Large intestine (tissue), 3 donors: ENCODE measurements around the gene MED12L. TPM values are rescaled to one million over a fixed set of nuclear protein-coding genes. Genes with fewer than 3 reads are reported as not detected.
A peak's percentile ranks its signal among the peaks of the same experiment; 100 is the strongest.
"Not testable (repeated sequence)": the region's sequence is repeated elsewhere in the genome, so short reads cannot be mapped to it uniquely, and the experiment has no call there.

Experiments
- DNase-seq, 2 donors: peaks; one replicate each; pipeline versions ENCODE4 v3.0.0 to v3.0.0-alpha.2; 2013
- H3K27ac ChIP-seq: one replicate; pipeline ENCODE4 v1.5.1; 2013; ENCODE audit warnings: low read length
- H3K27me3 ChIP-seq: 2 replicates; pipeline ENCODE4 v1.6.1; 2013; ENCODE audit warnings: low read length; ENCODE audit not compliant: control insufficient read depth, insufficient read depth
- H3K36me3 ChIP-seq: 2 replicates; pipeline ENCODE4 v1.6.1; 2013; ENCODE audit warnings: low read length; ENCODE audit not compliant: control insufficient read depth, insufficient read depth
- H3K4me1 ChIP-seq: one replicate; pipeline ENCODE4 v1.6.1; 2013; ENCODE audit warnings: low read length; ENCODE audit not compliant: control insufficient read depth, insufficient read depth
- H3K4me3 ChIP-seq: one replicate; pipeline ENCODE4 v1.5.1; 2013; ENCODE audit warnings: low read length
- H3K9me3 ChIP-seq: one replicate; pipeline ENCODE4 v1.6.1; 2013; ENCODE audit warnings: mild to moderate bottlenecking, low read depth, low read length, moderate library complexity; ENCODE audit not compliant: control insufficient read depth
- WGBS: methylation state at CpG from one replicate; pipeline ENCODE4 v1.1.5; 2013; ENCODE audit warnings: low lambda C conversion rate; ENCODE audit not compliant: insufficient coverage; 5-methylcytosine and 5-hydroxymethylcytosine counted together
- polyA plus RNA-seq: library from polyadenylated mRNA; unstranded; fragments of 120-200 nt; gene quantifications from one replicate; pipeline ENCODE4 v1.2.1, GENCODE V29; 2013

Gene MED12L
- polyA plus RNA-seq, 1 donor, result 5.4 TPM

GRCh38 chr3:151225040-151225975 lies 139.8 kb downstream of the MED12L start:
- no peak for DNase-seq
- H3K36me3 ChIP-seq, result no peaks in the 10 kb centered on the region
- no peak overlapping the region for H3K27ac ChIP-seq
- no peaks in the 10 kb centered on the region for H3K9me3 ChIP-seq
- WGBS, result 100% methylated on average over 2 of the region's 9 CpGs
- H3K4me1 ChIP-seq, result peaks cover 4% of the 10 kb centered on the region
- no peak overlapping the region for H3K4me3 ChIP-seq
- no peaks in the 10 kb centered on the region for H3K27me3 ChIP-seq

- H3K9me3 ChIP-seq, result no peaks in the 10 kb centered on the region
- no peaks in the 10 kb centered on the region for H3K27me3 ChIP-seq
- no peak for DNase-seq
- H3K27ac ChIP-seq, result no peak overlapping the region
- H3K4me1 ChIP-seq, result peaks cover 4% of the 10 kb centered on the region
- no peak overlapping the region for H3K4me3 ChIP-seq
- no peaks in the 10 kb centered on the region for H3K36me3 ChIP-seq
- WGBS, result no CpG with 5 or more reads among the region's 4 CpGs
These were observed 140.7 kb downstream of the MED12L start for GRCh38 chr3:151226088-151226563.

GRCh38 chr3:151226825-151227224 lies 141.4 kb downstream of the MED12L start:
- Histone ChIP-seq H3K4me3 (no peak overlapping the region), H3K27me3 (no peaks in the 10 kb centered on the region), H3K4me1 (peaks cover 4% of the 10 kb centered on the region), H3K36me3 (no peaks in the 10 kb centered on the region), H3K9me3 (no peaks in the 10 kb centered on the region), H3K27ac (no peak overlapping the region)
- no peak for DNase-seq
- WGBS, result no CpG with 5 or more reads among the region's 5 CpGs

- no CpG with 5 or more reads among the region's 6 CpGs for WGBS
- no peak overlapping the region for H3K27ac ChIP-seq
- no peak for DNase-seq
- no peaks in the 10 kb centered on the region for H3K9me3 ChIP-seq
- H3K36me3 ChIP-seq, result no peaks in the 10 kb centered on the region
- H3K4me1 ChIP-seq, result peaks cover 4% of the 10 kb centered on the region
- H3K27me3 ChIP-seq, result no peaks in the 10 kb centered on the region
- H3K4me3 ChIP-seq, result no peak overlapping the region
These were observed 141.9 kb downstream of the MED12L start for GRCh38 chr3:151227266-151227806.

GRCh38 chr3:151227807-151228665 lies 142.6 kb downstream of the MED12L start:
- Histone ChIP-seq H3K4me3 (no peak overlapping the region), H3K27ac (no peak overlapping the region), H3K27me3 (no peaks in the 10 kb centered on the region), H3K4me1 (peaks cover 4% of the 10 kb centered on the region), H3K9me3 (no peaks in the 10 kb centered on the region), H3K36me3 (no peaks in the 10 kb centered on the region)
- DNase-seq, result peak; percentile 63 to 73
- no CpG with 5 or more reads among the region's 9 CpGs for whole genome bisulfite sequencing

GRCh38 chr3:151228666-151229040 lies 143.2 kb downstream of the MED12L start:
- H3K9me3 ChIP-seq, result no peaks in the 10 kb centered on the region
- H3K27ac ChIP-seq, result no peak overlapping the region
- no peaks in the 10 kb centered on the region for H3K36me3 ChIP-seq
- no CpG with 5 or more reads among the region's 1 CpG for WGBS
- no peak overlapping the region for H3K4me3 ChIP-seq
- H3K27me3 ChIP-seq, result no peaks in the 10 kb centered on the region
- peaks cover 4% of the 10 kb centered on the region for H3K4me1 ChIP-seq
- DNase-seq, result no peak

GRCh38 chr3:151230646-151231045 lies 145.2 kb downstream of the MED12L start:
- peaks cover 4% of the 10 kb centered on the region for H3K4me1 ChIP-seq
- DNase-seq, result peak in 1 of 2 donors; percentile 37
- no peak overlapping the region for H3K4me3 ChIP-seq
- H3K27me3 ChIP-seq, result no peaks in the 10 kb centered on the region
- H3K9me3 ChIP-seq, result no peaks in the 10 kb centered on the region
- no peaks in the 10 kb centered on the region for H3K36me3 ChIP-seq
- no peak overlapping the region for H3K27ac ChIP-seq
- WGBS, result 58% methylated on average over 4 of the region's 4 CpGs

- not testable (repeated sequence) for H3K9me3 ChIP-seq, H3K27me3 ChIP-seq, DNase-seq, H3K36me3 ChIP-seq, H3K27ac ChIP-seq, H3K4me1 ChIP-seq, H3K4me3 ChIP-seq
These were observed 146.9 kb downstream of the MED12L start for GRCh38 chr3:151232403-151232802.

- Histone ChIP-seq H3K27me3 (no peaks in the 10 kb centered on the region), H3K9me3 (no peaks in the 10 kb centered on the region), H3K4me3 (no peak overlapping the region), H3K27ac (no peak overlapping the region), H3K36me3 (no peaks in the 10 kb centered on the region), H3K4me1 (no peaks in the 10 kb centered on the region)
- no CpG with 5 or more reads among the region's 4 CpGs for WGBS
- DNase-seq, result no peak
These were observed 147.5 kb downstream of the MED12L start for GRCh38 chr3:151232991-151233390.

- no peak overlapping the region for H3K27ac ChIP-seq
- no CpG with 5 or more reads among the region's 6 CpGs for WGBS
These were observed 149.4 kb downstream of the MED12L start for GRCh38 chr3:151234825-151235224.

More at GRCh38 chr3:151234825-151235224, 149.4 kb downstream of the MED12L start:
- no peaks in the 10 kb centered on the region for H3K4me1 ChIP-seq
- H3K36me3 ChIP-seq, result no peaks in the 10 kb centered on the region
- no peaks in the 10 kb centered on the region for H3K27me3 ChIP-seq
- no peak for DNase-seq
- H3K9me3 ChIP-seq, result no peaks in the 10 kb centered on the region
- H3K4me3 ChIP-seq, result no peak overlapping the region
